Activated CD4-positive, alpha-beta T cell treated with anti-CD3 and anti-CD28 coated beads, Interleukin-2, Interleukin-6, amounts not matched to agents 100 ng/mL and 50 ng/mL, durations not matched to agents 16 hours and 8 hours (primary cell): ENCODE measurements around the gene TIMM8B.
"Not testable (repeated sequence)": the region's sequence is repeated elsewhere in the genome, so short reads cannot be mapped to it uniquely, and the experiment has no call there.

Source experiments
- DNase-seq: peaks from one replicate; pipeline ENCODE4 v3.0.0-alpha.2; 2020

Gene TIMM8B

GRCh38 chr11:112073941-112074811 is 12.4 kb downstream of the TIMM8B start, which contains the start of the genes NKAPD1 and PIH1D2:
Gene NKAPD1 (plus strand): TSS chr11:112074299. CDS start chr11:112075575, 1,276 bp downstream.
Gene PIH1D2 (minus strand): TSS chr11:112074017. CDS start chr11:112073174, 843 bp downstream.
- peak; percentile 85 for DNase-seq

DNA sequence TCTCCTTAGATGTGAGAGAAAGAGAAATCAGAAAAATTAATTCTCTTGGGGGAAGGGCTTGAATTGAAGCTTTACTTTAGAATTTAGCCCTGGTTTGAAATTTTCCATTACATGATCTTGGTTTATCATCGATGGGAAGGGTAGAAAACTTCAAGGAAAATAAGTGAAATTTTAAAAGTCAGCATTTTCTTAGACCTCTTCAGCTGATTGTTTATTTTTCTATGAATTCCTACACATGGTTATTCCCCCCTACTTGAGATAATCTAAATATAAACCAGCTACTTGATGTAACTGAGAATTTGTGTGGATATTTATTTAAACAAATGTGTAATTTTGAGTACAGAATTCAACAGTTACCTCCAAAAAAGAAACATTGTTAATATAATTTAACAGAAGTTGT is 23.6 kb downstream of the TIMM8B start:
- no peak for DNase-seq

GRCh38 chr11:112058103-112058502 is 28.5 kb downstream of the TIMM8B start:
- DNase-seq = no peak

DNA sequence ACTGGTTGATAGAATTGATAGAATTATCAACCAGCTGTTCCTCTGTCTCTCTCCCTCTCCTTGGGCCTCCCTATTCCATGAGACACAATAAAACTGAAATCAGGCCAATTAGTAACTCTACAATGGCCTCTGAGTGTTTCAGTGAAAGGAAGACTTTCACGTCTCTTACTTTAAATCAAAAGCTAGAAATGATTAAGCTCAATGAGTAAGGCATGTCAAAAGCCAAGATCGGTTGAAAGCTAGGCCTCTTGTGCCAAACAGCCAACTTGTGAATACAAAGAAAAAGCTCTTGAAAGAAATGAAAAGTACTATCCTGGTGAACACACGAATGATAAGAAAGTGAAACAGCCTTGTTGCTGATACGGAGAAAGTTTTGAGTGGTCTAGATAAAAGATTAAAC is 29.4 kb downstream of the TIMM8B start:
- peak; percentile 72 for DNase-seq

DNA sequence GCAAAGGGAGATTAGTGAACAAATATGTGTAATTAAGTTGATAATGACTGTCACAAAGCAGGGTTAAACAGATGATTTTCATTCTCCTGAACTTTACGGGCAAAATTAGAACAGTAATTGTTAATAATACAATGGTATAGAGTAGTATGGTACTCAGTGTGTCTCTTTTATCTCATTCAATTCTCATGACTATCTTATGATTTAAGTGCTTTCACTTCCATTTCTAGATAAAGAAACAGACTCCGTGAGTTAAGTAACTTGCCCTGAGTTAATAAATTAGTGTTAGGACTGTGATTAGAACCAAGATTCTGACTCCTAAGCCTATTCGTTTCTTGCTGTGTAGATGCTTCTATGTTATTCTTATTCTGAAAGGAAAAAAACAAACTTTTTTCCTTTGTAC is 34.8 kb downstream of the TIMM8B start:
- DNase-seq = no peak

DNA sequence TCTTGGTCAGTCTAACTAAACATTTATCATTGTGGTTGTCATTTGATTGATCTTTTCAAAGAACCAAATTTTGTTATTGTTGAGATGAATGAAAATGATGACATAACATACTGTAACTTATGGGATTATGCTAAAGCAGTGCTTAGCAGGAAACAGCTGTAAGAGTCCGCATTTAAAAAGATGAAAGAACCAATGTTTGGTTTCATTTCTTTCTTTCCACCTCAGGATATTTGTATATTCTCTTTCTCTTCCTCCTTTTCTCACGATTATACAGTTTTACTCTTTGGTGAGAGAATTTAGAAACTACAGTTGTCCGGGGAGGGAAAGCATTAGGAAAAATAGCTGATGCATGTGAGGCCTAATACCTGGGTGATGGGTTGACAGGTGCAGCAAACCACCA is 35.8 kb downstream of the TIMM8B start:
- DNase-seq = no peak

DNA sequence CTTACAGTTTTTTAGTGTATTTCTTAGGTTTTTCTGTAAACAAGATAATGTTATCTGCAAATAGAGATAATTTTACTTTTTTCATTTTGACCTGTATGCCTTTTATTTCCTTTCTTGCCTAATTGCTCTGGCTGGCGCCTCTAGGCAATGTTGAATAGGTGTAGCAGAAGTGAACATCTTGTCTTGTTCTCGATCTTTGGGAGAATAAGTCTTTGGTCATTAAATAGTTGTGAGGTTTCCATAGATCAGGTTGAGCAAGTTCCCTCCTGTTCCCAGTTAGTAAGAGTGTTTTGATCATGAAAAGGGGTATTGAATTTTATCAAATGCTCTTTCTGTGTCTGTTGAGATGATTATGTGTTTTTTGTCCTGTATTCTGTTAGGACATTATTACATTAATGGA is 36.8 kb downstream of the TIMM8B start:
- DNase-seq = no peak

GRCh38 chr11:112048256-112048655 is 38.3 kb downstream of the TIMM8B start:
- not testable (repeated sequence) for DNase-seq

- DNase-seq = not testable (repeated sequence)
These were observed 39.9 kb downstream of the TIMM8B start for GRCh38 chr11:112046647-112047046.

GRCh38 chr11:112044961-112045360 is 41.6 kb downstream of the TIMM8B start:
- DNase-seq = no peak

GRCh38 chr11:112042961-112043304 is 43.6 kb downstream of the TIMM8B start:
- DNase-seq = no peak

- no peak for DNase-seq
These were observed 44.2 kb downstream of the TIMM8B start for GRCh38 chr11:112042161-112042960.

DNA sequence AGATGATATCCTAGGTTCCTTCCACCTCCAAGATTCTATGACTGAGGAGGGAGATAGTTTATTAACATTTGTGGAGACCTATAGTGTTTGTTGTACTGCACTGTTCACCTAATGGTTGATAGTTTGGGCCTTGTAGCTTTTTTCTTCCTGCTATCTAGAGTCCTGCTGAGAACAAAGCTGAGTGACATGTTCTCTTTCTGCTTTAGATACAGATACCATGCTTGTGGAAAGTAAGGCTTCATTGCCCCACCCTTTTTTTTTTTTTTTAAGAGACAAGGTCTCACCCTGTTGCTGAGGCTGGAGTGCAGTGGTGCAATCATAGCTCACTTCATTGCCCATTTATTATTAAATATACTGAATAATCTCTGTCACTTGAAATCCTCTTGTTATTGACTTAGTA is 49.0 kb downstream of the TIMM8B start:
- DNase-seq = no peak
